T follicular helper cell (primary cell): ENCODE results near the gene BTC.
"Not testable (repeated sequence)": the region's sequence is repeated elsewhere in the genome, so short reads cannot be mapped to it uniquely, and the experiment has no call there.

Source experiments
- DNase-seq: peaks from one replicate; pipeline ENCODE4 v3.0.0-alpha.2; 2020; ENCODE audit warnings: low read depth
- total RNA-seq, 2 experiments: gene quantifications; one replicate each; lab custom pipeline; 2026; lab: John Stamatoyannopoulos, UW

BTC gene
- total RNA-seq = 0 reads per million in 2 experiments

- no peak for DNase-seq
Measured at GRCh38 chr4:74794382-74795010, at the start of gene BTC. Gene BTC, minus strand, starts transcription at chr4:74794523. Its CDS starts 198 bp downstream, at chr4:74794325.

DNA sequence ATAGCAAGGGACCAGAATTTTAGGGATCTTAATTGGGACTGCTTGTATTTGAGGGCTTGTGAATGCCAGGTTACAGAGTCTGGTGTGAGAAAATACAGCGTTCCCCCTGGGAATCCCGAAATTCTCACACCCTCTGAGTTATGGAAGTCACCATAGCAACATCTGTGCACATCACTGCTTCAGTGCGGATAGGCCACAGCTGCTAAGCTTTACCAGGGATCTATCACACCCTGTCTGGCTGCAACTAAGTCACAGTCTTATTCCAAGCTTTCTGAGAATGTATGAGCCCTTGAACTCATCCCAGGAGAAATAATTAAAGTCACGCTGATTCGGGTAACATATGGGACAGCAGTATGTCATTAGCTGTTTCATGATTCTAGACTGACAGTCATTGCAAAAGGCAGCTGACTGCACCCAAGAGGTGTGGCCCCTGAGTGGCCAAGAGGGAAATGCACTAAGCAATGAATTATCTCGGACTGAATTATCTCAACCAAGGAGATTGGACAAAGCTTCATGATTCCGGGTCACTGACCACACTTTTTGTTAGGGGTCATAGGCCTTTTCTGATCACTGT is 46.7 kb upstream of the BTC start:
- no peak for DNase-seq

GRCh38 chr4:74838746-74839370 is 44.5 kb upstream of the BTC start:
- no peak for DNase-seq

DNA sequence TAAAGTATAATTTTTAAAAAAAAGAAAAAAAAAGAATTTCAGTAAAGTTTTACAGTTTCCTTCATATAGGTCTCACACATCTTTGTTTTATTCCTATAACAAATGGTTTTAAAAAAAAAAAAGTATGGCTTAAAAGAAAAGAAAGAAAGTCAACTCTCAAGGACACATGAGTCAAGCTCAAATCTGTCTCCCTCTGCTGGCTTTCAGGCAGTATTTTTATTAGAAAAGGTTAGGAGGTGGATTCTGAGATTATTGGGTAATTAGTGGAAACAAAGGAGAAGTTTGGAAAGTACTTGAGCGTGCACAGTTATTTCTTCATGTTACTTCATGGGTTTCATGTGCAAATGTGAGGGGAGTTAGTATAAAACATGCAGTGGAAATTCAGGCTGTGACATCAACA is 36.6 kb upstream of the BTC start:
- no peak for DNase-seq

DNA sequence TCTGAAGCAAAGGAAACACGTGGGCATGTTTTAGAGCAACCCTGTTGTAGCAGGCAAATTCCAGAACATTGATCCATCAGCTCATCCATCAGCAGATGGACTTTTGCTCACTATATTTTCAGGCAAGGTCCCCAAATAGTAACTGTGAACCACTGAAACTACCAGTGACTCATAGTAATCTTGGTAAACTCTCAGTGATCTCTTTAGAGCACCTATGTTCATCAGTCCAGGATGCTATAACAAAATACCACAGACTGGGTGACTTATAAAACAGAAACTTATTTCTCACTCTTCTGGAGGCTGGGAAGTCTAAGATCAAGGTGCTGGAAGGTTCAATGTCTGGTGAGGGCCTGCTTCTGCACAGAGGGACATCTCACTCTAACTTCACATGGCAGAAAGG is 28.9 kb upstream of the BTC start:
- no peak for DNase-seq

DNA sequence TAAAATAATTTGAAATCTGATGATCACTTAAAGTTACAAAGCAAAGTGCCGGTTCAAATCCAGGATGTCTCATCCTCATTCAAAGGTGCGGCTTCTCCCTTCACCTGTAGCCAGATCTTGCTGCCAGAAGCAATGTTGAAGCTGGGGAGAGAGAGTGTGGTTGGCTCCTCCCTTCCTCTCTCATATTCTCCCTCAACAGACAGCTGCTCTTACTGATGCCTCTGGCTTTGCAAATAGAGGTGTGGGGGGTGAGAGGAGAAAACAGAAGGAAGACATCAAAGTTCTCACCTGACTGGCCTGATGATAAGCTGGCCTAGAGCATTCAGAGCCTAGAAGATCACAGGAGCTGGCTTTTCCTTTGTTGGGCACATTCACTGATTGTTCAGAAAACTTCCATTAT is 28.3 kb upstream of the BTC start:
- DNase-seq = no peak

DNA sequence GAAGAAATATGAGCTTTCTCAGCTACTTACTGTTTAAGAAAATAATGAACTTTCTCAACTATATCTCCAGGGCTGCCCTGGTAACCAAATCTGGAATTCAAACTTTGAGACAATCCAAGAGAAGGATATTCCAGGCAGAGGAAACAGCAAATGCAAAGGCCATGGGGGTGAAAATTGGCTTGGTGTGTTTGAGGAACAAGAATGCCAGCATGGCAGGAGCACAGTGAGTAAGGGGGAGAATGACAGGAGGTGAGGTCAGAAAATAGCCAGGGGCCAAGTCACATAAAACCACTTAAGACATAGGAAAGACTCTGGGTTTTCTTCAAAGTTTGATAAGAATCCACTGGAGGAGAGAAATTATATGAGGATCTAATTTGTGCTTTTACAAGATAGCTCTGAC is 27.2 kb upstream of the BTC start:
- DNase-seq = no peak

- no peak for DNase-seq
Measured at GRCh38 chr4:74814052-74814451, 19.7 kb upstream of the BTC start.

DNA sequence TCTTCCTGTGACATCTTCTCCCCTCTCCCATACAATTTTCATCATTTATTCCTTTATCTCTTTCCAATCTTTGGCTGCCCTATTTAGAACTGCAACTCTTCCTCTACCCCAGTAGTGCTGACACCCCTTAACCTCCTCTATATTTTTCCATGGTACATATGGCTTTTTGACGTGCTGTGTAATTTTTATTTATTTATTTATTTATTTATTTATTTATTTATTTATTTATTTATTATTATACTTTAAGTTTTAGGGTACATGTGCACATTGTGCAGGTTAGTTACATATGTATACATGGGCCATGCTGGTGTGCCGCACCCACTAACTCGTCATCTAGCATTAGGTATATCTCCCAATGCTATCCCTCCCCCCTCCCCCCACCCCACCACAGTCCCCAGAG is 17.7 kb upstream of the BTC start:
- DNase-seq = not testable (repeated sequence)

- DNase-seq = no peak
Measured at GRCh38 chr4:74805601-74806000, 11.3 kb upstream of the BTC start.

GRCh38 chr4:74800310-74800709 is 6.0 kb upstream of the BTC start:
- no peak for DNase-seq

DNA sequence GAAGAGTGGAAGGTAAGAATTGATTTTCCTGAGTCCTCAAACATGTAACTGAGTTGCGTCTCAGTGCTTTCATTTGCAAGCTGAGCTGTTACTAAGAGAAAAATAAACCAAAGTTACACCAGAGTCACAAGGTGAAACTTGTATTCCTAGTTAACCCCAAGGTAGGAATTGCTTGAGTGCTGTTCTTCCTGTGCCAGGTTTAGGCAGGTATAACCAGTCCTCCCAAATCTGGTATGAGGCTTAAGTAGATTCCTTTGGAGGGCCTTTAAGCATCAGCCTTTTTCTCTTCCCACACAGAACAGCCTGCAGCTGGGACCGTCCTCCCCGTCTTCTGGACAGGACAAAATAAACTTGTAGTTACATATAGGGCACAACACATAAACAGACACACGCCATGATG is 2.3 kb upstream of the BTC start:
- DNase-seq = no peak

DNA sequence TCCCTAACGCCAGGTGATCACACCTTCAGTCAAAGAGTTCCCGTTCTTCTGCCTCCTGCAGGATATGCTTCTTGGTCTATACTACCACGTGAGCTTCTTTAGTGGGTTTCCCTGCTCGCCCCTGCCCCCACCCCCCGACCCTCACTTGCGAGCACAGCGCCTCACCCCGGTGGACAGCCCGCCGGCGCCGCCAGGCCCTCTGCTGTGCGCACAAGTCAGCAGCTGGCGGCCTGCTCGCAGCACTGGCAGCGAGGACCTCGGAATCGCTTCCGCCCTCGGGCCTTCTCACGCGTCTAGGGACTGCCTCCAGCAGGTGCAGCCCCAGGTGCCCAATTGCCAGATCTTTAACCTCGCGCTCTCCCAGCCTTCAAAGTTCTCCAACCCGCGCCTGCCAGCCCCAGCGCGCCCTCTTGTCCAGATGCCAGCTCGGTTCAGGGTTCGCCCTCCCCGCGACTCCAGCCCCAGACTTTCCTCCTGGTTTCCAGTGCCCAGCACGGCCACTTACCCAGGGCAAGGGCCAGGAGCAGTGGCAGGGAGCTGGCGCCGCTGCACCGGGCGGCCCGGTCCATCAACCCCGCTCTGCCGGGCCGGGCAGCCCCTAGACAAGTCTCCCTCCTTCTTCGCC is 454 bp downstream of the BTC start:
- DNase-seq = no peak

- no peak for DNase-seq
Measured at GRCh38 chr4:74790652-74791051, 3.7 kb downstream of the BTC start.

GRCh38 chr4:74789518-74789917 is 4.8 kb downstream of the BTC start:
- no peak for DNase-seq

DNA sequence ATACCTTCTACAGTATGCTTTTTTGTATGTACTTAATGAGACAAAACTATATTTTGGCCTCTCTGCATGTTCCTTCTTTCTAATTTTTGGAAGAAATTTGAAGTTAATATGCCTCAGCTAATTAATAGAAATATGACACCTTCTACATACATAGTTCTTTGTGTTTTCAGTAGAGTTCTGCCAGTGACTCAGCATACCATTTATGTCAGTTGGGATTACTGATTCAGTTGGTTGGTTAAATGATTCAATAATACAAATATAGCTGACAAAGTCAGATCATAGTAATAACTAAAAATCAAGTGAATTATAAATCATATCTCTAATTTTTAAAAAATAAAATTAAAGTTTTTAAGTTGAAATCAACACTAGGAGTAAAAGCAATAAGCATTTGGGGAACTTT is 16.8 kb downstream of the BTC start:
- no peak for DNase-seq

DNA sequence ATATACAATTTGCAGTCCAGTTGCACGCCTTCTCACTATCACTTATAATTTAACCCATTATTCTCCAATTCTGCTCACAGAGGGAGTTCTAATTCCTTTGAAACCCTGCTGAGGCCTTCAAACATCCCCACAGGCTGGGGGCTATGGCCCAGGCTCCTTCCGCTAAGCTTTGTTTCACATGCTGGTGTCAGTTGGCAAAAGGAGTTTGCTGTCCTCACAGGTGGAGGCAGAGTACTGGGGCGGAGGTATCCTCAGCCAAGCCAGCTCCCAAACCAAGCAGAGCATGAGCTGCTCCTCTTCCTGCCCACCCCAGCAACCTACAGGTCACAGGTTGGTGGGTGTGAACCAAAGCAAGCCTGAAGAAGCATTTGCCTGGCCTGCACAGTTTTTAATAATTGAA is 21.5 kb downstream of the BTC start:
- DNase-seq = no peak

DNA sequence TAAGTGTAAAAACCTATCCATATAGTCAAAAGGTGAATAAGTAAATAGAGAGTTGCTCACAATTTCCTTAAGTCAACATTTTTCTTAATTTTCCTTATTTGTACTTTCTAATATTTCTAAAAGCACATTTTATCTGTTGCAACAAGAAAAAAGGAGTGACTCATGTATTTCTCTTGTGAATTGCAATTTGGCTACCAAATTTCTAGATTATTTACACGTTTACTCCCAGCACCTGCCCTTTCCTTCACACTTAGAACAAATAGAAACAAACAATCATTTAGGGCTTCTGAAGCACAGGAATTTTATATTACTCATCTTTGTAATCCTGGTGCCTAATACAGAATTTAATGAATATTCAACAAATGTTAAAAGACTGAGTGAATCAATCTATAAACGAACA is 22.2 kb downstream of the BTC start:
- no peak for DNase-seq

DNA sequence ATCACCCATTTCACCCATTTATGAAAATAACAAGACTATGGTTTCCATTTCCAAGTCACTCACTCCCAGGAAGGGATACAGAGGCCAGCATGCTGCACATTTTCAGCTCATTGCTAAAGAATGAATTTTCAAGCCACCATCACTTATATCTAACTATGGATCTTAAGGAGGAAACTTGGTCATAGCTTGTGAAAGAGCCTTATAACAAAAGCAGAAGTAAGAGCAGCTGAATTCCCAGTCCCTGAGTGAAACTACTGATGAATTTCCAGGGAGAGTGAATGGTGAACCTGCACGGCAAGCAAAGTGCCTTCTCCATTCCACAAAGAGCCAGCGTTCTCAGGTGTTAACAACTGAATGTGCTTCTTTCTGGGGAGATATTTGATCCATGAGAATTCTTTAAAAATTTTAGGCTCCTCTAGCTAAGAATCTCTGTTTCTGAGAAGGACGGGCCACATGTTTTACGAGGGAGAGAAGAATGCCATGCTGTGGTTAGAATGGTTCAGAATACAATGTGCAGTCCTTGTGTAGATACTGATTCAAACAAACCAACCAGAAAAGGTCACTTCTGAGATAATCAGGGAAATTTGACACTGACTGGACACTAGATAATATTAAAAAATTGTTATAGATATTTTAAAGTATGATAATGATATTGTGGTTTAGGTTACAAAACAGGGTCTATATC is 24.0 kb downstream of the BTC start:
- no peak for DNase-seq

- no peak for DNase-seq
Measured at GRCh38 chr4:74768857-74769525, 25.3 kb downstream of the BTC start.

GRCh38 chr4:74764119-74764518 is 30.2 kb downstream of the BTC start:
- no peak for DNase-seq

DNA sequence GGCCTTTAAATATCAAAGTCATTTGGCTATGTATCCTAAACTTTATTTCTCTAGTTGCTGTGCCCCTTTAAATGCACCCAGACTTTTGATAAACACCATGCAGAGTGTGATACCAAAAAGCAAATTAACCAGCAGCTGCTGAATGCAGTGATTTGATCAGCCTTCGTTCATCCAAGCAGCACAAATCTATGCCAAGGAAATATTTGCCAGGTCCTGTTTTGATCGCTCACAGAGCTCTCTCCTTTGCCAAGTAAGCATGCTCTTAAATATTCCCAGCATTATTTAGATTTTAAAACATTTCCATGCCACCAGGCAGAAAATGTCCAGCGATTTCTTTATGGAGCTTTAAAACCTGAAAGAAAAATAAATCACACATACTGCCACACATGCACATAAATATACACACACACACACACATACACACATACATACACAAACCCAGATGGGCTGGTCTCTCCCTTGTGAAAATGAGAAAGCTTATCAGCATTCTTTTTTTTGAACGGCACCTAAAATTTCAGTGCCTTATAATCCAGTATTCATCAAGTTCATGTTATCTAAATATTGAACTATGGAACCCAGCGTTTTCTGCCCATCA is 35.7 kb downstream of the BTC start:
- no peak for DNase-seq
